Central memory CD8-positive, alpha-beta T cell (primary cell): ENCODE data around the gene AK5.

Experiments
- ATAC-seq: fragments of 150-1000 bp; cut with Tn5 transposase; replicated peaks from 2 replicates; pipeline ENCODE4 v1.10.0; 2022; ENCODE audit warnings: mild to moderate bottlenecking, moderate FRiP score, moderate number of reproducible peaks; ENCODE audit not compliant: poor library complexity, severe bottlenecking; ENCODE audit errors: extremely low read depth
- DNase-seq, 2 donors: peaks; one replicate each; pipeline ENCODE4 v3.0.0; 2021; ENCODE audit warnings: low spot score in 2 of 2
- H3K27ac Mint-ChIP-seq: one replicate; pipeline ENCODE4 v1.8.0; 2022; ENCODE audit warnings: low read depth, mild to moderate bottlenecking, moderate library complexity, mixed read lengths
- H3K27me3 Mint-ChIP-seq: one replicate; pipeline ENCODE4 v1.8.0; 2022; ENCODE audit warnings: mixed read lengths
- H3K36me3 Mint-ChIP-seq: one replicate; pipeline ENCODE4 v1.8.0; 2022; ENCODE audit warnings: mild to moderate bottlenecking, moderate library complexity, mixed read lengths; ENCODE audit not compliant: insufficient read depth
- H3K4me1 Mint-ChIP-seq: one replicate; pipeline ENCODE4 v1.8.0; 2022; ENCODE audit warnings: mixed read lengths
- H3K4me3 Mint-ChIP-seq: one replicate; pipeline ENCODE4 v1.8.0; 2022; ENCODE audit warnings: mild to moderate bottlenecking, moderate library complexity, mixed read lengths
- H3K9me3 Mint-ChIP-seq: one replicate; pipeline ENCODE4 v1.8.0; 2022; ENCODE audit warnings: mixed read lengths

The AK5 gene

DNA sequence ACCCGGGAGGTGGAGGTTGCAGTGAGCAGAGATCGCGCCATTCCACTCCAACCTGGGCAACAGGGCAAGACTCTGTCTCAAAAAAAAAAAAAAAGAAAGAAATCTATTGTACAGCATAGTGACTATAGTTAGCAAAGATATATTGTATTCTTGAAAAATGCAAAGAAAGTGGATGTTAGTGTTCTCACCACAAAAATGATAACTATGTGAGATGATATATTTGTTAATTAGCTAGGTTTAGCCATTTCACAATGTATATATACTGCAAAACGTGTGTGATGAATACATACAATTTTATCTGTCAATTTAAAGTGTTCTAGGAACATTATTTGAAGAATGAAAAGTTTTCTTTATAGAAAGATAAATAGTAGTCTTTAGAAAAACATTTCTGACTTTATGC lies 179.9 kb downstream of the AK5 start:
- H3K27me3 Mint-ChIP-seq = peaks cover 10% of the 10 kb centered on the region
- DNase-seq = no peak
- H3K4me1 Mint-ChIP-seq = no peaks in the 10 kb centered on the region
- ATAC-seq = no peak
- H3K4me3 Mint-ChIP-seq = no peak overlapping the region
- H3K9me3 Mint-ChIP-seq = no peaks in the 10 kb centered on the region
- no peak overlapping the region for H3K27ac Mint-ChIP-seq
- H3K36me3 Mint-ChIP-seq = no peaks in the 10 kb centered on the region

DNA sequence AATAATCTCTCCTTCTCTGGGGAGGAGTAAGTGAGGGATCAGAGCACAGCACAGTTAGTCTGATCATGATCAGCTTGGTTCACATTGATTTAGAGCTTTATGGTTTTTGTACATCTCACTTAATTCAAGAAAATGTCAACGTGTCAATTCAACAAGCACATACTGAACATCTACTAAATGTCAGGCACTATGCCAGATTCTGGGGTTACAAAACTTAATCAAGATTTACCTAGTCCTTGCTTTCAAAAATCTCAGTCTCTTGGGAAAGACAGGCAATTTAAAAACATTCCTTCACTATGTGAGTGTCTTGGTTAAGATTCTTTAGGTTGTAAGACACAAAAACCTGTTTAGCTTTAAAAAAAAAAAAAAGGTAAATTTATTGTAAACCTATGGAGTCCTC lies 181.4 kb downstream of the AK5 start:
- DNase-seq = no peak
- Mint-ChIP-seq H3K9me3 (no peaks in the 10 kb centered on the region), H3K27me3 (no peaks in the 10 kb centered on the region), H3K36me3 (no peaks in the 10 kb centered on the region), H3K4me1 (no peaks in the 10 kb centered on the region), H3K4me3 (no peak overlapping the region), H3K27ac (no peak overlapping the region)
- ATAC-seq = no peak

- H3K27me3 Mint-ChIP-seq = no peaks in the 10 kb centered on the region
- H3K36me3 Mint-ChIP-seq = no peaks in the 10 kb centered on the region
- H3K27ac Mint-ChIP-seq = no peak overlapping the region
- no peak overlapping the region for H3K4me3 Mint-ChIP-seq
- H3K9me3 Mint-ChIP-seq = no peaks in the 10 kb centered on the region
- no peak for ATAC-seq
- DNase-seq = no peak
- no peaks in the 10 kb centered on the region for H3K4me1 Mint-ChIP-seq
Measured at GRCh38 chr1:77465139-77465538, 183.3 kb downstream of the AK5 start.

DNA sequence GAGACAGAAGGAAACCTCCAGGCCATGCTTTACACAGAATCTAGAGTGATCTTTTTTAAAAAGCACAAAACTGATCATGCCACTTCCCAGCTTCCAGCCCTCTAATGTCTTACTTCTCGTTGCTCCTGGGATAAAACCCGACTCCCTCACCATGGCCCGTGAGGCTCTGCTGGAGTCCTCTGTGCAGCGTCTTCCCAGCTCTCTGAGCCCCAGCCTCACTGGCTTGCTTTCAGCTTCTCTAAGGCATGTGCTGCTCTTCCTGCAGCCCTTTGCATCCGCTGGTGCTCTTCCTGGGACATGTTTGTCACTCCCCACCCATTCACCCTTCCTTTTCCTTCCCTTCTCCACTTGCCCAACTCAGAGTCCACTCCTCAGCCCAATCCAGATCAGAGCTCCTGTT lies 184.1 kb downstream of the AK5 start:
- Mint-ChIP-seq H3K27ac (no peak overlapping the region), H3K27me3 (no peaks in the 10 kb centered on the region), H3K9me3 (no peaks in the 10 kb centered on the region), H3K4me3 (no peak overlapping the region), H3K36me3 (no peaks in the 10 kb centered on the region), H3K4me1 (no peaks in the 10 kb centered on the region)
- ATAC-seq = no peak
- DNase-seq = no peak

DNA sequence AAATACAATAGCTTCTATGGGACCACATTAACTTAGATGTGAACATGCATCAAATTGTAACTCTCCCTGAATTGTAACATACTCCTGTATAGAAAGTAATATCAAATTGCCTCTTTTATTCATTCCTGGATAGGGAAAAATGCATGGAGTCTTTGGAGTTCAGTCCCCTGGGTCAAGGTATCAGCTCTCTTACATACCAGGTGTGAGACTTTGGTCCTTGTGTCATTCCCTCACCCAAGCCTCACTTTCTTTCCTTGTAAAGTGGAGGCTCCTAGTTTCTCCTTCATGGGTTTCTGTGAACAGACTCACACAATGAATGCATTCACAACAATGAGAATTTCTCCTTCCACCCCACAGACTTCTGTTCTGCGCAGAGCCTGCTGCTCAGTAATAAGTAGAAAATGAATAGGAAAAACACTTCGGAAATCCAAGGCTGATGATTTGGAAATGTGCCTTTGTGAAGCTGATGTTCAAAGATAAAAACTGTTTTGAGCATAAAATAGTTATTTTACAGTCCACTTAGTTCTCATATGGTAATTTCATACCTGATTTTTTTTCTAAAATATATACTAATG lies 185.3 kb downstream of the AK5 start:
- Mint-ChIP-seq H3K4me1 (no peaks in the 10 kb centered on the region), H3K27me3 (no peaks in the 10 kb centered on the region), H3K4me3 (no peak overlapping the region), H3K27ac (no peak overlapping the region), H3K9me3 (no peaks in the 10 kb centered on the region), H3K36me3 (no peaks in the 10 kb centered on the region)
- ATAC-seq = no peak
- no peak for DNase-seq

DNA sequence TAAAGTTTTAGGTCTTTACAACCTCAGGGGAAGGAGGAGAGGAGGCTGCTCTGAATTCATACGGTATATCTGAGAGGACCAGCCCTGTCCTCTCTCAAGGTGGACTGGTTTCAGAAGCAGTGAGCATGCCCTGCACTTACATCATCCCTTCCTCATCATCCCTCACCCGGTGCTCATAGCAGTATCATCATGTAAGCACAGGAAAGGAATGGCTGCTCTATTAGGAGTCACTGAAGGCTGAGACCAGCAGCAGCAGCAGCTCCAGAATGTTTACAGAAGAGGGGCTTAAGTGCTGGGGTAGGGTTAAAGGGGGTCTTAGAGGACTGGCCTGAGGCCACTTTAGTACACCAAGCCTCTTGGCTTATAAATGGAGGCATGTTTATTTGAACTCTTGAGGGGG lies 185.9 kb downstream of the AK5 start:
- ATAC-seq (no peak), DNase-seq (no peak)
- Mint-ChIP-seq H3K4me1 (no peaks in the 10 kb centered on the region), H3K27me3 (peaks cover under 1% of the 10 kb centered on the region), H3K4me3 (no peak overlapping the region), H3K36me3 (no peaks in the 10 kb centered on the region), H3K9me3 (no peaks in the 10 kb centered on the region), H3K27ac (no peak overlapping the region)

- no peaks in the 10 kb centered on the region for H3K4me1 Mint-ChIP-seq
- H3K27ac Mint-ChIP-seq = no peak overlapping the region
- no peaks in the 10 kb centered on the region for H3K36me3 Mint-ChIP-seq
- ATAC-seq (no peak), DNase-seq (no peak)
- H3K9me3 Mint-ChIP-seq = no peaks in the 10 kb centered on the region
- no peak overlapping the region for H3K4me3 Mint-ChIP-seq
- peaks cover 7% of the 10 kb centered on the region for H3K27me3 Mint-ChIP-seq
Measured at GRCh38 chr1:77468257-77468948, 186.6 kb downstream of the AK5 start.

DNA sequence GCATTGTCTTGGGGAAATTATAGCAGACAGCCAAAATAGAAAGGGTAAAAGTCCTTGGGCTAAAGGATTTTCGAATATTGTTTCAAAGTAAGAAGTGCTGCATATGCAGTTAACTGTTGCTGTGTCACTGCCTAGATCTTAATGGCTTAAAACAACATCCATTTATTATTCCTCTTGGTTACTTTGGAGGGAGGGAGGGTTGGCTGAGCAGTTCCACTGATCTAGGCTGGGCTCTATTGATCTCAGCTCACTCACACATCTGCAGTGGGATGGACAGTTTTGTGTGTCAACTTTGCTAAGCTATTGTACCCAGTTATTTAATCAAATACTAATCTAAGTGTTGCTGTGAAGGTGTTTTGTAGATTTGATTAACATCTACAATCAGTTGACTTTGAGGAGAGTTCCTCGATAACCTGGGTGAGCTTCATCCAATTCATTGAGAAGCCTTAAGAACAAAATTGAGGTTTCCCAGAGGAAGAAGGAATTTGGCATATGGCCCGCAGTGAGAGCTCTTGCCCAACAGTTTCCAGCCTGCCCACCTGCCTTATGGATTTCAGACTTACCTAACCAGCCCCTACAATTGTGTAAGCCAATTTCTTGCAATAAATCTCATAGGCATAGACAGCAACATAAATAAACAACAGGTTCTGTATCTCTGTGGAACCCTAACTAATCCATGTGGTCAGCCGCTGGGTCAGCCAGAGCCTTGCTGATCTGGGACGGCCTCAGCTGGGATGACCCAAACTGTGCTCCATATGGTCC lies 187.3 kb downstream of the AK5 start:
- no peak for DNase-seq
- H3K27me3 Mint-ChIP-seq = peaks cover 14% of the 10 kb centered on the region
- ATAC-seq = no peak
- H3K4me3 Mint-ChIP-seq = no peak overlapping the region
- no peaks in the 10 kb centered on the region for H3K4me1 Mint-ChIP-seq
- no peaks in the 10 kb centered on the region for H3K36me3 Mint-ChIP-seq
- no peak overlapping the region for H3K27ac Mint-ChIP-seq
- no peaks in the 10 kb centered on the region for H3K9me3 Mint-ChIP-seq

GRCh38 chr1:77471691-77472090 lies 189.9 kb downstream of the AK5 start:
- Mint-ChIP-seq H3K27me3 (peaks cover 24% of the 10 kb centered on the region), H3K4me3 (no peak overlapping the region), H3K4me1 (no peaks in the 10 kb centered on the region), H3K27ac (no peak overlapping the region), H3K9me3 (no peaks in the 10 kb centered on the region), H3K36me3 (no peaks in the 10 kb centered on the region)
- DNase-seq (no peak), ATAC-seq (no peak)

DNA sequence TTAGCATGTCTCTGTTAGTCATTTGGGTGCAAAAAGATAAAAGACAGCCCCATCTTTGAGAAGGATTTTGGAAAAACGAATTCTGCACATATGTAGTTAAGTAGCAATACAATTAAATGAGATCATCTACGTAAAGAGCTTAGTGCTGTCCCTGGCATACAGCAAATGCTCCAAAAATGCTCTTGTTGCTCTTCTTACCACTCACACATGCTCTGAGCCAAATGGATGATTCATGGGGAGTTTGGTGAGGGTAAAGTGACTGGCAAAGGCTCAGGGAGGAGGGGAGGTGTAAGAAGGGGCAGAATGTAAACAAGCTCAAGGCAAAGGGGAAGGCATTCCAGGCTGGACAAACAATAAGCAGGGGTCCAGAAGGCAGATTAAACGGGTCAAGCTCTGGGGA lies 191.9 kb downstream of the AK5 start:
- H3K36me3 Mint-ChIP-seq = no peaks in the 10 kb centered on the region
- H3K4me3 Mint-ChIP-seq = no peak overlapping the region
- no peak for DNase-seq
- H3K27me3 Mint-ChIP-seq = peaks cover 39% of the 10 kb centered on the region
- H3K9me3 Mint-ChIP-seq = peaks cover 4% of the 10 kb centered on the region
- no peak overlapping the region for H3K27ac Mint-ChIP-seq
- H3K4me1 Mint-ChIP-seq = no peaks in the 10 kb centered on the region
- ATAC-seq = no peak

DNA sequence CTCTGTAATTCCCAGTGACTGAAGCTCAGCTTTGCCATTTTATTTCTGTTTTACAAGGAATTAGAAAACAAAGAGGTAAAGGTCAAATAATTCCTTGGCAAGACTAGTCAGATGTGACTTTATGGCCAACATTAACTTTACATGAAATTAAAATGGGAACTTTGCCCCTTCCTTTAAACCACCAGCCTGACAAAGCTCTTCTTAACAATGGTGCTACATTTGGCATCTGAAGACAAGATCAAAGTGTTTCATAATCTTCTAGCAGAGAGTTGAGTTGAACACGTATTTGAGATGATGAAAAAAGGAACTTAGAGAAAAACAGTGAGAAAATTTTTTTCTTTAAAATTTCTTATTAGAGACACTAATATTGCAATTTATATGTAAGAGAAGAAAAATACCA lies 193.8 kb downstream of the AK5 start:
- peaks cover 4% of the 10 kb centered on the region for H3K9me3 Mint-ChIP-seq
- DNase-seq (no peak), ATAC-seq (no peak)
- no peaks in the 10 kb centered on the region for H3K4me1 Mint-ChIP-seq
- H3K27ac Mint-ChIP-seq = no peak overlapping the region
- H3K4me3 Mint-ChIP-seq = no peak overlapping the region
- no peaks in the 10 kb centered on the region for H3K36me3 Mint-ChIP-seq
- peaks cover 52% of the 10 kb centered on the region for H3K27me3 Mint-ChIP-seq

- H3K36me3 Mint-ChIP-seq = no peaks in the 10 kb centered on the region
- peaks cover 4% of the 10 kb centered on the region for H3K9me3 Mint-ChIP-seq
- H3K4me3 Mint-ChIP-seq = no peak overlapping the region
- ATAC-seq (no peak), DNase-seq (no peak)
- H3K27ac Mint-ChIP-seq = no peak overlapping the region
- H3K4me1 Mint-ChIP-seq = no peaks in the 10 kb centered on the region
- H3K27me3 Mint-ChIP-seq = peaks cover 52% of the 10 kb centered on the region
Measured at GRCh38 chr1:77476475-77476874, 194.7 kb downstream of the AK5 start.

- Mint-ChIP-seq H3K27ac (no peak overlapping the region), H3K27me3 (peaks cover 7% of the 10 kb centered on the region), H3K4me3 (no peak overlapping the region), H3K36me3 (no peaks in the 10 kb centered on the region), H3K9me3 (no peaks in the 10 kb centered on the region), H3K4me1 (peaks cover 6% of the 10 kb centered on the region)
- no peak for DNase-seq
- ATAC-seq = no peak
Measured at GRCh38 chr1:77484334-77484733, 202.5 kb downstream of the AK5 start.
